ENCODE results near the gene ABLIM3. TPM values are rescaled to one million over a fixed set of nuclear protein-coding genes. Genes with fewer than 3 reads are reported as not detected.
"Not testable (repeated sequence)": the region's sequence is repeated elsewhere in the genome, so short reads cannot be mapped to it uniquely, and the experiment has no call there.

ABLIM3 gene
- total RNA-seq, 1 experiment from 2014 or later, result not detected

DNA sequence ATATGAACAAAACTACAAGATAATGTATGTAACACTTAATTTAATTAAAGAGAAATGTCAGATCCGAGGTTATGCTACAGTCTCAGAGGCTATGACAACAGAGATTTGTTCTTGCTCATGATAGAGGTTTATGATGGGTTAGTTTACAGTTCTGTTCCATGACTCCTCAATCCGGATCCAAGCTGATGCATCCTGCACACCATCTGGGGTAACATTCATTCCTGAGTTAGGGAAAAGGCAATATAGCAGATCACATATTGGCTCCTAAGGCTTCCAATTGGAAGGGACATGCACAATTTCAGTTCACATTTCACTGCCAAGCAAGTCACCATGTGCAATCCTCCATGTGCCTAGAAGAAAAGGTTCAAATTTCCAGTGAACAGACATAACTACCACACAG, 40.4 kb downstream of the ABLIM3 start:
- H3K36me3 ChIP-seq (ENCODE audit: insufficient read depth, low read length), result no peaks in the 10 kb centered on the region

GRCh38 chr5:149182241-149182640, 40.9 kb downstream of the ABLIM3 start:
- Histone ChIP-seq H3K27ac (ENCODE audit: low read length) (no peak overlapping the region), H3K4me3 (ENCODE audit: low read length) (no peak overlapping the region), H3K9me2 (replicated peaks; ENCODE audit: insufficient read depth, low read length) (no peaks in the 10 kb centered on the region), H3K9ac (ENCODE audit: low read length) (no peak overlapping the region), H3K4me1 (ENCODE audit: low read length) (no peaks in the 10 kb centered on the region), H3K4me2 (ENCODE audit: low read depth, low read length, poor library complexity, severe bottlenecking) (no peak overlapping the region), H3K9me3 (ENCODE audit: low read length) (no peaks in the 10 kb centered on the region), H3K27me3 (ENCODE audit: low read length) (no peaks in the 10 kb centered on the region), H3K79me2 (ENCODE audit: low read length) (no peaks in the 10 kb centered on the region), H3K36me3 (ENCODE audit: insufficient read depth, low read length) (no peaks in the 10 kb centered on the region), H4K20me1 (ENCODE audit: insufficient read depth, low read depth, low read length) (no peaks in the 10 kb centered on the region), H2AFZ (ENCODE audit: low read length) (no peak overlapping the region)
- no peak for DNase-seq

More for the DNA sequence above, 40.4 kb downstream of the ABLIM3 start:
- Histone ChIP-seq H3K9me3 (ENCODE audit: low read length) (no peaks in the 10 kb centered on the region), H3K4me2 (ENCODE audit: low read depth, low read length, poor library complexity, severe bottlenecking) (no peak overlapping the region), H3K27ac (ENCODE audit: low read length) (no peak overlapping the region), H2AFZ (ENCODE audit: low read length) (no peak overlapping the region), H4K20me1 (ENCODE audit: insufficient read depth, low read depth, low read length) (no peaks in the 10 kb centered on the region), H3K79me2 (ENCODE audit: low read length) (no peaks in the 10 kb centered on the region), H3K9ac (ENCODE audit: low read length) (no peak overlapping the region), H3K4me3 (ENCODE audit: low read length) (no peak overlapping the region), H3K4me1 (ENCODE audit: low read length) (no peaks in the 10 kb centered on the region), H3K9me2 (replicated peaks; ENCODE audit: insufficient read depth, low read length) (no peaks in the 10 kb centered on the region), H3K27me3 (ENCODE audit: low read length) (no peaks in the 10 kb centered on the region)
- DNase-seq, result no peak

- Histone ChIP-seq H3K27me3 (ENCODE audit: low read length) (no peaks in the 10 kb centered on the region), H3K9me3 (ENCODE audit: low read length) (no peaks in the 10 kb centered on the region), H3K4me3 (ENCODE audit: low read length) (no peak overlapping the region), H3K9me2 (replicated peaks; ENCODE audit: insufficient read depth, low read length) (no peaks in the 10 kb centered on the region), H3K79me2 (ENCODE audit: low read length) (no peaks in the 10 kb centered on the region), H2AFZ (ENCODE audit: low read length) (no peak overlapping the region), H3K9ac (ENCODE audit: low read length) (no peak overlapping the region), H4K20me1 (ENCODE audit: insufficient read depth, low read depth, low read length) (no peaks in the 10 kb centered on the region), H3K4me2 (ENCODE audit: low read depth, low read length, poor library complexity, severe bottlenecking) (no peak overlapping the region), H3K36me3 (ENCODE audit: insufficient read depth, low read length) (no peaks in the 10 kb centered on the region), H3K4me1 (ENCODE audit: low read length) (no peaks in the 10 kb centered on the region), H3K27ac (ENCODE audit: low read length) (no peak overlapping the region)
- no peak for DNase-seq
Measured at GRCh38 chr5:149185067-149185466, 43.8 kb downstream of the ABLIM3 start.

GRCh38 chr5:149186506-149186905, 45.2 kb downstream of the ABLIM3 start:
- Histone ChIP-seq H3K9ac (ENCODE audit: low read length) (no peak overlapping the region), H3K9me2 (replicated peaks; ENCODE audit: insufficient read depth, low read length) (no peaks in the 10 kb centered on the region), H3K4me2 (ENCODE audit: low read depth, low read length, poor library complexity, severe bottlenecking) (no peak overlapping the region), H3K79me2 (ENCODE audit: low read length) (no peaks in the 10 kb centered on the region), H3K27me3 (ENCODE audit: low read length) (no peaks in the 10 kb centered on the region), H3K36me3 (ENCODE audit: insufficient read depth, low read length) (no peaks in the 10 kb centered on the region), H3K4me3 (ENCODE audit: low read length) (no peak overlapping the region), H3K4me1 (ENCODE audit: low read length) (no peaks in the 10 kb centered on the region), H3K9me3 (ENCODE audit: low read length) (no peaks in the 10 kb centered on the region), H3K27ac (ENCODE audit: low read length) (no peak overlapping the region), H2AFZ (ENCODE audit: low read length) (no peak overlapping the region), H4K20me1 (ENCODE audit: insufficient read depth, low read depth, low read length) (no peaks in the 10 kb centered on the region)
- DNase-seq, result no peak

DNA sequence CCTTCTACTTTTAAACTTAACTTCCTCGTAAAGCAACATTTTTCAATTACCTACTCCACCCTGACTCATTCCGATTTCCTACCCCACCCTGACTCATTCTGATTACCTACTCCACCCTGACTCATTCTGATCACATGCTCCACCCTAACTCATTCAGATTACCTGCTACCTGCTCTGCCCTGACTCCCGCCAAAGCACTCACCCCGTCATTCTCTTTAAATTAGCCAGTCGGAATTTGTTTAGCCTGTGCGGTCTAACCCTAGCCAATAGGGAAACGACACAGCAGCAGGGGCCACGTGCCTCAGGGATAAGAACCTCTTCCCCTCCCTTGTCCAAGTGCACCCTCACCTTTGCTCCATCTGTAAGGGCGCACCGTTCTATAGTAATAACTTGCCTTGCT, 46.3 kb downstream of the ABLIM3 start:
- not testable (repeated sequence) for H3K4me2 ChIP-seq (ENCODE audit: low read depth, low read length, poor library complexity, severe bottlenecking); H3K27ac ChIP-seq (ENCODE audit: low read length); H3K9me3 ChIP-seq (ENCODE audit: low read length); H3K4me3 ChIP-seq (ENCODE audit: low read length); H3K9me2 ChIP-seq (replicated peaks; ENCODE audit: insufficient read depth, low read length); H3K4me1 ChIP-seq (ENCODE audit: low read length); H4K20me1 ChIP-seq (ENCODE audit: insufficient read depth, low read depth, low read length); H3K79me2 ChIP-seq (ENCODE audit: low read length); DNase-seq; H3K27me3 ChIP-seq (ENCODE audit: low read length); H2AFZ ChIP-seq (ENCODE audit: low read length); H3K9ac ChIP-seq (ENCODE audit: low read length); H3K36me3 ChIP-seq (ENCODE audit: insufficient read depth, low read length)

GRCh38 chr5:149188383-149188782, 47.1 kb downstream of the ABLIM3 start:
- Histone ChIP-seq H3K9ac (ENCODE audit: low read length) (no peak overlapping the region), H4K20me1 (ENCODE audit: insufficient read depth, low read depth, low read length) (no peaks in the 10 kb centered on the region), H3K27ac (ENCODE audit: low read length) (no peak overlapping the region), H3K9me3 (ENCODE audit: low read length) (no peaks in the 10 kb centered on the region), H3K79me2 (ENCODE audit: low read length) (no peaks in the 10 kb centered on the region), H3K27me3 (ENCODE audit: low read length) (no peaks in the 10 kb centered on the region), H3K9me2 (replicated peaks; ENCODE audit: insufficient read depth, low read length) (no peaks in the 10 kb centered on the region), H3K4me2 (ENCODE audit: low read depth, low read length, poor library complexity, severe bottlenecking) (no peak overlapping the region), H3K4me3 (ENCODE audit: low read length) (no peak overlapping the region), H2AFZ (ENCODE audit: low read length) (no peak overlapping the region), H3K4me1 (ENCODE audit: low read length) (no peaks in the 10 kb centered on the region), H3K36me3 (ENCODE audit: insufficient read depth, low read length) (no peaks in the 10 kb centered on the region)
- DNase-seq, result no peak

DNA sequence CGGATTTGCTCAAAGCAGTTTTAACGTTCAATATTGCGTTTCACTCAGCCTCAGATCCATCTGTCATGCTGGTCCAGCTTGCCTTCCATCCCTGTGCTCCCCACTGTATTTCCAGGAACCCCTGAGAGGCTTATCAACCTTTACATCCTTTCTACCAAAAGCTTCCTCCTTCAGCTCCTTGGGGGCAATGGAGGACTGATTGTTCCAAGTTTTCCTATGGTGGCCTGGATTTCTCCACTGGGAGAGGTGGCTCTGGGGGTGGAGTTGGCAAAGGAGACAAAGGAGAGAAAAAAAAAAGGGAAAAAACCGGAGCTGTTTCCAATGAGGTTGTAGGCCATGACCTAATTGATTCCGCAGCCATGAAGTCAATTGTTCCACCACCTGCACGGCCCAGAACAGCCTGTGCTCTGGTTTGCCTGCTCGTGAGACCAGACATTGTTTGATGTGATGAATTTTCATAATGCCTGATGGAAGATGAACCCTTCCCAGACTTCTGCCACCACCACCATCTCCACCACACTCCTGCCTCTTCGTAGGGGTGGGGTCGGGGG, 54.1 kb downstream of the ABLIM3 start:
- Histone ChIP-seq H3K27me3 (ENCODE audit: low read length) (no peaks in the 10 kb centered on the region), H2AFZ (ENCODE audit: low read length) (no peak overlapping the region), H3K27ac (ENCODE audit: low read length) (no peak overlapping the region), H3K9me3 (ENCODE audit: low read length) (no peaks in the 10 kb centered on the region), H3K4me1 (ENCODE audit: low read length) (no peaks in the 10 kb centered on the region), H3K4me2 (ENCODE audit: low read depth, low read length, poor library complexity, severe bottlenecking) (no peak overlapping the region), H3K9me2 (replicated peaks; ENCODE audit: insufficient read depth, low read length) (no peaks in the 10 kb centered on the region), H3K4me3 (ENCODE audit: low read length) (no peak overlapping the region), H4K20me1 (ENCODE audit: insufficient read depth, low read depth, low read length) (no peaks in the 10 kb centered on the region), H3K36me3 (ENCODE audit: insufficient read depth, low read length) (no peaks in the 10 kb centered on the region), H3K9ac (ENCODE audit: low read length) (no peak overlapping the region), H3K79me2 (ENCODE audit: low read length) (no peaks in the 10 kb centered on the region)
- no peak for DNase-seq

DNA sequence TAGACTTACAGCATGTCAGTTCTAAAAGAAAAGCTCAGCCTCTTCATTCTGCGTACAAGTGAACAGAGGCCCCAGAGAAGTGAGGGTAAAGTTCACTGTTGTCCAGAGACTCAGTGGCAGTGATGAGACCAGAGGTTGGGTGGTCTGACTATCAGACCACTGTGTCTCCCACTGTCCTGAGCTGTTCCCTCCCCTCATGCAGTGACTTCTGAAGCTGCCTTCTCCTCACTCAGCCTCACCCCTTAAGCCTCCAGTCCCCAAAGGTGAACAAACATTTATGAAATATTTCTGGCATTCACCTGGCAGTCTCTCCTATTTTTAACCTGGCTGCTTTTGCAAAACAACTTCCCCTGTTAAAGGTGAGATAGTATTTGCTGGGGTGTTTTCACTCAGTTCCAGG, 54.7 kb downstream of the ABLIM3 start:
- H3K4me2 ChIP-seq (ENCODE audit: low read depth, low read length, poor library complexity, severe bottlenecking), result no peak overlapping the region
- no peaks in the 10 kb centered on the region for H3K9me3 ChIP-seq (ENCODE audit: low read length)
- H3K9ac ChIP-seq (ENCODE audit: low read length), result no peak overlapping the region
- H3K36me3 ChIP-seq (ENCODE audit: insufficient read depth, low read length), result no peaks in the 10 kb centered on the region
- no peaks in the 10 kb centered on the region for H4K20me1 ChIP-seq (ENCODE audit: insufficient read depth, low read depth, low read length)
- no peaks in the 10 kb centered on the region for H3K4me1 ChIP-seq (ENCODE audit: low read length)
- H3K4me3 ChIP-seq (ENCODE audit: low read length), result no peak overlapping the region
- H3K9me2 ChIP-seq (replicated peaks; ENCODE audit: insufficient read depth, low read length), result no peaks in the 10 kb centered on the region
- DNase-seq, result no peak
- no peaks in the 10 kb centered on the region for H3K79me2 ChIP-seq (ENCODE audit: low read length)
- H3K27ac ChIP-seq (ENCODE audit: low read length), result no peak overlapping the region
- H3K27me3 ChIP-seq (ENCODE audit: low read length), result no peaks in the 10 kb centered on the region
- no peak overlapping the region for H2AFZ ChIP-seq (ENCODE audit: low read length)

DNA sequence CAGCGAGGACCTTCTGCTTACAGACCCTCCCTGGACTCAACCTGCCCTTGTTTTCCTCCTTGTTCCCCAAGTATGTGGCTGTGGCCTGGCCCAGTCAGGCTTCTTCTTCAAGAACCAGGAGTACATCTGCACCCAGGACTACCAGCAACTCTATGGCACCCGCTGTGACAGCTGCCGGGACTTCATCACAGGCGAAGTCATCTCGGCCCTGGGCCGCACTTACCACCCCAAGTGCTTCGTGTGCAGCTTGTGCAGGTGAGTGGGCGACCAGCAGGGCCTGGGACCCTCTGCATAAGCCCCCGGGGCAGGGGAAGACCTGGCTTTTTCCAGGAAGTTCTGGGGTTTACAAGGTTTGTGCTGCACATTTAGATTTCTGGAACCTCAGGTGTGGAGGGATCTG, 56.9 kb downstream of the ABLIM3 start:
- no peak for DNase-seq
- Histone ChIP-seq H3K4me1 (ENCODE audit: low read length) (no peaks in the 10 kb centered on the region), H3K27me3 (ENCODE audit: low read length) (peaks cover 2% of the 10 kb centered on the region; the same call in 1 of the 2 replicates), H3K9me3 (ENCODE audit: low read length) (no peaks in the 10 kb centered on the region), H3K27ac (ENCODE audit: low read length) (no peak overlapping the region), H3K79me2 (ENCODE audit: low read length) (no peaks in the 10 kb centered on the region), H3K4me2 (ENCODE audit: low read depth, low read length, poor library complexity, severe bottlenecking) (no peak overlapping the region), H3K4me3 (ENCODE audit: low read length) (no peak overlapping the region), H3K9me2 (replicated peaks; ENCODE audit: insufficient read depth, low read length) (no peaks in the 10 kb centered on the region), H3K36me3 (ENCODE audit: insufficient read depth, low read length) (no peaks in the 10 kb centered on the region), H3K9ac (ENCODE audit: low read length) (no peak overlapping the region), H2AFZ (ENCODE audit: low read length) (no peak overlapping the region), H4K20me1 (ENCODE audit: insufficient read depth, low read depth, low read length) (no peaks in the 10 kb centered on the region)
